GM19043 (cell line): Measurements from ENCODE around the gene DOK6.
A peak's percentile ranks its signal among the peaks of the same experiment; 100 is the strongest.

Experiments
- ATAC-seq: cut with Tn5 transposase; IDR thresholded peaks from one replicate; pipeline ENCODE4 v1.9.1; 2021; ENCODE audit warnings: low read depth; ENCODE audit not compliant: unreplicated experiment

DOK6 gene

GRCh38 chr18:69414184-69414583 lies 13.5 kb downstream of the DOK6 start:
- ATAC-seq: no peak

GRCh38 chr18:69432847-69433246 lies 32.2 kb downstream of the DOK6 start:
- no peak for ATAC-seq

GRCh38 chr18:69435000-69435399 lies 34.3 kb downstream of the DOK6 start:
- no peak for ATAC-seq

GRCh38 chr18:69444221-69444620 lies 43.5 kb downstream of the DOK6 start:
- ATAC-seq: no peak

GRCh38 chr18:69447886-69448285 lies 47.2 kb downstream of the DOK6 start:
- ATAC-seq: no peak

GRCh38 chr18:69455125-69455524 lies 54.4 kb downstream of the DOK6 start:
- ATAC-seq: no peak

- ATAC-seq: peak; percentile 51
Measured at GRCh38 chr18:69469444-69469919, 68.8 kb downstream of the DOK6 start.

GRCh38 chr18:69480460-69480859 lies 79.8 kb downstream of the DOK6 start:
- ATAC-seq: no peak

- ATAC-seq: no peak
Measured at GRCh38 chr18:69483574-69483973, 82.9 kb downstream of the DOK6 start.

GRCh38 chr18:69484699-69485396 lies 84.2 kb downstream of the DOK6 start:
- no peak for ATAC-seq

GRCh38 chr18:69487488-69488394 lies 87.1 kb downstream of the DOK6 start:
- ATAC-seq: no peak

GRCh38 chr18:69490072-69490471 lies 89.4 kb downstream of the DOK6 start:
- no peak for ATAC-seq

- ATAC-seq: no peak
Measured at GRCh38 chr18:69490813-69491212, 90.1 kb downstream of the DOK6 start.

GRCh38 chr18:69491576-69491975 lies 90.9 kb downstream of the DOK6 start:
- ATAC-seq: no peak

GRCh38 chr18:69492861-69493260 lies 92.2 kb downstream of the DOK6 start:
- no peak for ATAC-seq

GRCh38 chr18:69494841-69495240 lies 94.2 kb downstream of the DOK6 start:
- ATAC-seq: no peak

GRCh38 chr18:69495338-69495737 lies 94.7 kb downstream of the DOK6 start:
- no peak for ATAC-seq

GRCh38 chr18:69495841-69496533 lies 95.3 kb downstream of the DOK6 start:
- no peak for ATAC-seq

- no peak for ATAC-seq
Measured at GRCh38 chr18:69518989-69519388, 118.3 kb downstream of the DOK6 start.

GRCh38 chr18:69523582-69523981 lies 122.9 kb downstream of the DOK6 start:
- no peak for ATAC-seq

GRCh38 chr18:69528435-69528834 lies 127.7 kb downstream of the DOK6 start:
- ATAC-seq: no peak
